ENCODE measurements around the gene CEP68.
"Not testable (repeated sequence)": the region's sequence is repeated elsewhere in the genome, so short reads cannot be mapped to it uniquely, and the experiment has no call there.

Gene CEP68, protein sequence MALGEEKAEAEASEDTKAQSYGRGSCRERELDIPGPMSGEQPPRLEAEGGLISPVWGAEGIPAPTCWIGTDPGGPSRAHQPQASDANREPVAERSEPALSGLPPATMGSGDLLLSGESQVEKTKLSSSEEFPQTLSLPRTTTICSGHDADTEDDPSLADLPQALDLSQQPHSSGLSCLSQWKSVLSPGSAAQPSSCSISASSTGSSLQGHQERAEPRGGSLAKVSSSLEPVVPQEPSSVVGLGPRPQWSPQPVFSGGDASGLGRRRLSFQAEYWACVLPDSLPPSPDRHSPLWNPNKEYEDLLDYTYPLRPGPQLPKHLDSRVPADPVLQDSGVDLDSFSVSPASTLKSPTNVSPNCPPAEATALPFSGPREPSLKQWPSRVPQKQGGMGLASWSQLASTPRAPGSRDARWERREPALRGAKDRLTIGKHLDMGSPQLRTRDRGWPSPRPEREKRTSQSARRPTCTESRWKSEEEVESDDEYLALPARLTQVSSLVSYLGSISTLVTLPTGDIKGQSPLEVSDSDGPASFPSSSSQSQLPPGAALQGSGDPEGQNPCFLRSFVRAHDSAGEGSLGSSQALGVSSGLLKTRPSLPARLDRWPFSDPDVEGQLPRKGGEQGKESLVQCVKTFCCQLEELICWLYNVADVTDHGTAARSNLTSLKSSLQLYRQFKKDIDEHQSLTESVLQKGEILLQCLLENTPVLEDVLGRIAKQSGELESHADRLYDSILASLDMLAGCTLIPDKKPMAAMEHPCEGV

DNA sequence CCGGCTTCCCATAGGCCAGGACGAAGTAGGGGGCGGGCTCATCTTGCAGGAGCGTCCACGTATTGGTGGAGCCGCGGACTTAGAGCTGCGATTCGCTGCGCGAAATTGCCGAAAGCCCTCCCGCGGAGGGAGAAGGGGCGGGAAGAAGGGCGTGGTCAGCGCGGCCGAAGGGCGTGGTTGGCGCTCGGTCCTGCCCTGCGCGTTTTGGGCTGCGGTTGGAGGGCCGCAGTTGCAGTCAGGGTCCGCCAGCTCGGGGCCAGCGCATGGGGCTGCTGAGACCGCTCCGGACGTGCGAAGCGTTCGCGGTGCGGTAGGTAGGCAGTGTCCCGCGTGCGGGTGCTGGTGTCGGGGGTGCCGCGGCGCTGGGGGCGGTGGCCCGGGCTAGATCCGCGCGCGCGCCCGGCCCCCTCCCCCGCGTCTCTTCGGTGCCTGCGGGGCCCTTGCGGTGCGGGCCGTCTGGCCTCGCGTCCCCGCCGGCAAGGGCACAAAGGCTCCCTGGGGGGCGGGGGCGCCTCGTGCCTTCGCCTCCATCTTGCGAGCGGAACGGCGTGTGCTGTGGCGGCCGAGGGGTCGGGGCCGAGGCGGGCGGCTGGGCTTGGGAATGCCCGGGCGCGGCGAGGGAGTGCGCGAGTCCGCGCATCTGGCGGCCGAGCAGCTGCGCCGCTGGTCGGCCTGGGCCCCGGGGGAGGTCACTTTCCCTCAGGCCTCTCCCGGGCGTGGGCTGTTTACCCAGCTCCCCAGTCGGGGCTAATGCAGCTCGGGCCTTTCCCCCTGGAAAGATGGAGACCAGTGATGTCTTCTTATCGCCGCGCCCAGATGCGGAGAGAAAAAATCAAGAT lies at the start of gene CEP68:
Gene CEP68, plus strand, starts transcription at position 202 of the 839 bp plus-strand sequence. CDS start 13,029 bp downstream, outside the sequence.
- DNase-seq (ENCODE audit: low read depth in 2 of 3, low spot score in 1 of 3), result peak; percentile 93 to 94 (median 94)

- DNase-seq (ENCODE audit: low read depth in 2 of 3, low spot score in 1 of 3), result no peak
Measured at GRCh38 chr2:65013776-65014175, 42.4 kb upstream of the CEP68 start.

- DNase-seq (ENCODE audit: low read depth in 2 of 3, low spot score in 1 of 3), result no peak
Measured at GRCh38 chr2:65015731-65016130, 40.5 kb upstream of the CEP68 start.

DNA sequence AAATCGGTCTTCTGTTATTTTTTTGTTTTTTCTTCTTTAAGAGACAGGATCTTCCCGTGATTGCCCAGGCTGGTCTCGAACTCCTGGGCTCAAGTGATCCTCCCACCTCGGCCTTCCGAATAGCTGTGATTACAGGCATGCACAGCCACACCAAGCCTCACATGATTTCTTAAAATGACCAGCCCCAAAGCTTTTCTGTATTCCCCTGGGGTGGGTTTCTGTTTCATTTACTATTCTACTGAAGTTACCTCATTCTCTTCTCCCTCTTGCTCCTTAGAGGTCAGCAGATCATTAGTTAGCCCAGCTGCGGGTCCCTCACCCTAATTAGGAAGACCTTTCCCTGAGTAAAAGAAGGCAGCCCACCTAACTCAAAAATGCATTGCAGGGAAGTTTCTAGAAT lies 39.4 kb upstream of the CEP68 start:
- DNase-seq (ENCODE audit: low read depth in 2 of 3, low spot score in 1 of 3), result no peak

GRCh38 chr2:65017335-65017734 lies 38.9 kb upstream of the CEP68 start:
- DNase-seq (ENCODE audit: low read depth in 2 of 3, low spot score in 1 of 3), result no peak

GRCh38 chr2:65018141-65018582 lies 38.1 kb upstream of the CEP68 start:
- no peak for DNase-seq (ENCODE audit: low read depth in 2 of 3, low spot score in 1 of 3)

GRCh38 chr2:65019010-65019409 lies 37.2 kb upstream of the CEP68 start:
- no peak for DNase-seq (ENCODE audit: low read depth in 2 of 3, low spot score in 1 of 3)

GRCh38 chr2:65019675-65020195 lies 36.5 kb upstream of the CEP68 start:
- no peak for DNase-seq (ENCODE audit: low read depth in 2 of 3, low spot score in 1 of 3)

DNA sequence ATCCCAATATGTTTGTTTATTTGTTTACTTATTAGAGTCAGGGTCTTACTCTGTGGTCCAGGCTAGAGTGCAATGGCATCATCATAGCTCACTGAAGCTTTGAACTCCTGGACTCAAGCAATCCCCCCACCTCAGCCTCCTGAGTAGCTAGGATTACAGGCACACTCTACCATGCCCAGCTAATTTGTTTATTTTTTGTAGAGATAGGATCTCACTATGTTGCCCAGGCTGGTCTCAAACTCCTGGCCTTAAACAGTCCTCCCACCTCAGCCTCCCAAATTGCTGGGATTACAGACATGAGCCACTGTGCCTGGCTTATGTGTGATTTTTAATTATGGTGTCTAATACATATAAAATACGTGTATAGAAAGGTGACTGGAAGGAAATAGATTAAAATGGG lies 36.0 kb upstream of the CEP68 start:
- not testable (repeated sequence) for DNase-seq (ENCODE audit: low read depth in 2 of 3, low spot score in 1 of 3)

DNA sequence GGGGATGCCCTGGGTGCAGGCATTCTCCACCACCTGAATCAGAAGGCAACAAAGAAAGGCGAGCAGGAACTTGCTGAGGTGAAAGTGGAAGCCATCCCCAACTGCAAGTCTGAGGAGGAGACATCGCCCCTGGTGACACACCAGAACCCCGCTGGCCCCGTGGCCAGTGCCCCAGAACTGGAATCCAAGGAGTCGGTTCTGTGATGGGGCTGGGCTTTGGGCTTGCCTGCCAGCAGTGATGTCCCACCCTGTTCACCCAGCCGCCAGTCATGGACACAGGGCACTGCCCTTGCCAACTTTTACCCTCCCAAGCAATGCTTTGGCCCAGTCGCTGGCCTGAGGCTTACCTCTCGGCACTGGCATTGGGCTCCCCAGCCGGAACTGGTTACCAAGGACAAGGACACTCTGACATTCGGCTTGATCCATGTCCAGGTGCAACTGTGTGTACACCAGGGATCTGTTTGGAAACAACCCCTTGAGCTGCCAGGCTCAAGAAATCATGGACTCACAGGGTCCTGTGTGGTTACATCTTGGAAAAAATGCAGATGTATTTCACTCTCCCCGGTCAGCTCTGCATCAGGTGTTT lies 35.2 kb upstream of the CEP68 start:
- DNase-seq (ENCODE audit: low read depth in 2 of 3, low spot score in 1 of 3), result no peak

- DNase-seq (ENCODE audit: low read depth in 2 of 3, low spot score in 1 of 3), result no peak
Measured at GRCh38 chr2:65021709-65022108, 34.5 kb upstream of the CEP68 start.

GRCh38 chr2:65022189-65022588 lies 34.0 kb upstream of the CEP68 start:
- no peak for DNase-seq (ENCODE audit: low read depth in 2 of 3, low spot score in 1 of 3)

GRCh38 chr2:65023742-65024141 lies 32.5 kb upstream of the CEP68 start:
- DNase-seq (ENCODE audit: low read depth in 2 of 3, low spot score in 1 of 3), result no peak

- no peak for DNase-seq (ENCODE audit: low read depth in 2 of 3, low spot score in 1 of 3)
Measured at GRCh38 chr2:65024149-65024829, 31.9 kb upstream of the CEP68 start.

DNA sequence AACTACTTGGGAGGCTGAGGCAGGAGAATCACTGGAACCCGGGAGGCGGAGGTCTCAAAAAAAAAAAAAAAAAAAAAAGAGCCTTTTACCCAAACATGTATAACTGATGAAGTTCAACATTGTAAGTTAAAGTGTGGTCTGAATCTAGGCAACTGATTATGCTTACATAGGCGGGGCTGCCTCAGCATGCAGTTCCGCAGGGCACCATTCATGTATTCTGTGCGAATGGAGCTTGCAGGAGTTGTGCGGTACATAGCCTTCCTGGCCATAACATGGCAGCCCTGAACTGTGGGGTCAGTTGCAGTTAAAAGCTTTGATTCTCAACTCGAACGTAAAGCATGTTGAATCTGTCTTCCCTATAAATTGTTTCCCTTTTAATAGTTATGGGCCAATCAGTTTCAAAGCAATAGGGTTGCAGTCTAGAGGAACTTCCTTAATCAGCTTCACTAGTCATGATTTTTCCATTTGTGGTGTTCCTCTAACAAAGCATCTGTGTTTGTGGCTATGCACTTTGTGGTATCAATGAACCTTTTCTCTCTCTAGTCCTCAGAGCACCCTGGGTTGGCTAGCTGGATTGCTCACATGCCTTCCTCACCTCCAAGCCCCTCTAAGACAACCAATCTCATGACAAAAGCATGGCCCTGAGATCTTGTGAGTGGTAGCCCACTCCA lies 30.6 kb upstream of the CEP68 start:
- no peak for DNase-seq (ENCODE audit: low read depth in 2 of 3, low spot score in 1 of 3)

DNA sequence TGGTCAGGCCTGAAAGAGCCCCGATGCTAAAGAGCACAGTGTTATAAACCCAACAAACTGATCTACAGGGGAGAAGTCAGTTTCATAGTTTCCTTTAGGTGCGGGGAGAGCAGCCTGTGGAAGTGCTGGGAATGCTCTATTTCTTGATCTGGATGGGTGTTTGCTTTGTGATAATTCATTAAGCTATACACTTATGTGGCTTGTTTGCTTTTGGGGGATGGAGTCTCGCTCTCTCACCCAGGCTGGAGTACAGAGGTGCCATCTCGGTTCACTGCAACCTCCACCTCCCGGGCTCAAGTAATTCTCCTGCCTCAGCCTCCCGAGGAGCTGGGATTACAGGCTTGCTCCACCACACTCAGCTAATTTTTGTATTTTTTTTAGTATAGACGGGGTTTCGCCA lies 30.1 kb upstream of the CEP68 start:
- DNase-seq (ENCODE audit: low read depth in 2 of 3, low spot score in 1 of 3), result no peak

DNA sequence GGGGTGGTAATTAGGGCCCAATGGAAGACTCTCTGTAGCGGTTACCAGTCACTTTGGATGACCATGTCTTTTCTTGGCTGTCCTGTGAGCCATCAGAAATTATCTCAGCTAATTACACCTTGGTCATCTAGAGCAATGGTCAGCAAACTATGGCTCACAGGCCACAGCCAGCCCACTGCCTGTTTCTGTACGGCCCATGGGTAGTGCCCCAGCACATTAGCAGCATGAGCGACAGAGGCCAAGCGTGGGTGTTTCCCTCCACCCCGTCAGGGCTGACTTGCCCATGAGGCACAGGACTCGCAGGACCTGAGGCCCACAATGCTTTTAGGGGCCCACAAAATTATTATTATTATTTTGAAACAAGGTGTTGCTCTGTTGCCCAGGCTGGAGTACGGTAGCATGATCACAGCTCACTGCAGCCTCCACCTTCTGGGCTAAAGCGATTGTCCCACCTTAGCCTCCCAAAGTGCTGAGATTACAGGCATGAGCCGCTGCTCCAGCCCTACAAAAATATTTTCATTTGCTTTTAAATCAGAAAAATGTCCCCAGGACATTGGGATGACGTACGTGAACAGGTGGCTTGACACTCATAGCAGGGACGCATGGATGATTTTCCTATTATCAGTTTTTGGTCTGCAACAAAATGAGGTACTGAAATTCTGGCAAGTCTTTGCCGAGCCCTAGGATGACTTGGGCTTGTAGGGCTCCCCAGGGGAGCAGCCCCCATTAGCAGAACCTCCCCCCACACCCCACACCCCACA lies 29.3 kb upstream of the CEP68 start:
- DNase-seq (ENCODE audit: low read depth in 2 of 3, low spot score in 1 of 3), result no peak

DNA sequence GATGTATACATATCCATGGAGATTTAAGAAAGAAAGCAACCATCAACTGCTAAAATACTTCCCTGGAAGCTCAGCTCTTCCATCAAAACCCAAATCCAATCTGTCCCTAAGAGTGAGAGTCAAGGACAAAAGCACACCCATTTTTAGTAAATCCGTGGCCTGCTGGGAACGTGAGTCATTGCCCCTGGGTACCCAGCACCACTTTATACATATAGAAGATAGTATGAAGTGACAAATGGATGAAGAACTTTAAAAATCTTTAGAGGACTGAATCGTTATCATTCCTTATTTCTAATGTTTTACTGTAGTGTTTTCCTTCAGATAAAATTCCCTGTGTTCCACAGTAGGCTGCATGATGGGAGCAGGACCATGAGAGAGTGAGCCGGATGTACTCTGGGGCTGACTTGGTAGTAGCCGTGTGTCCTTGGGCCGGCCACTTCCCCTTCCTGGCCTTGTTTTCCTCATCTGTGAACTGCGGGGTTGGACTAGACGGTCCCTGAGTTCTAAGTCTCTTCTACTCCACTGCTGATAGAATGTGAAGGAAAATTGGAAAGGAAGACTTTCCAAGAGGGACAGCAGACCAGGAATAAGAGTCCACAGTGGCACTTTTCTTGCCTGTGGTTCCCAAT lies 28.5 kb upstream of the CEP68 start:
- DNase-seq (ENCODE audit: low read depth in 2 of 3, low spot score in 1 of 3), result no peak
